ENCODE results near the gene CSNK1G3.

DNA sequence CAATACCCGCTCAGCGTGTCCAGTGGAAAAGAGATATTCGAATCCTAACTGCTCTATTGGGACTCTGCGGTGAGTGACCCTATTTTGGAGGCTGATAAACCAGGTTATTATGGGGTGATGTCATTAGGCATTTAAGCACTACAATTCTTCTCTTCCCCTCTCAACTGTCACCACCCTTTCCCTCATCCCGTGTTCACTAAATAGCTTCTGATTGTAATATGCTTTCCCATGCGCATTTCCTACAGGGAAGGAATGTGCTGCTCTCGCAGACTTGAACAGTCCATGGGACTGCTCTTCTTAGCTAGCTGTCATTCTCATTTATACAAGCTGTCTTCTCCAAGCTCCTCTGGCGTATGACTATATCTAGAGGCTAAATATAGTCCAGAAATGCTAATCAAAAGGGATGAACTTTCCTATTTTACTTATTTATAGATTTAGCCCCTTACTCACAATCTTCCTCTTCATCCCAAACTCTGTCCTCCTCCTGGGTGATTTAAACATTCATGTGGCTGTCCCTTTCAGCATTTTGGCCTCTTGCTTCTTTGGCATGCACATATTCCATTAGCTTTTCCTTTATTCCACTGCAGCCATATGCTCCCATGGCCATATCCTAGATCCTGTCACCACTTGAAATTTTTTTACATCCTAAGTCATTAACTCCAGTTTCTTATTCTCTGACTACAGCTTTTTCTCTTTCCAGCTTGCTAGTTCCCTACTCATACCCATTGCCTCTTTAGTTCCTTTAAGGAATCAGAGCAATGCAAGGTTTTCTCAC, 39.6 kb upstream of the CSNK1G3 start:
- TF ChIP-seq, protein P1, sequence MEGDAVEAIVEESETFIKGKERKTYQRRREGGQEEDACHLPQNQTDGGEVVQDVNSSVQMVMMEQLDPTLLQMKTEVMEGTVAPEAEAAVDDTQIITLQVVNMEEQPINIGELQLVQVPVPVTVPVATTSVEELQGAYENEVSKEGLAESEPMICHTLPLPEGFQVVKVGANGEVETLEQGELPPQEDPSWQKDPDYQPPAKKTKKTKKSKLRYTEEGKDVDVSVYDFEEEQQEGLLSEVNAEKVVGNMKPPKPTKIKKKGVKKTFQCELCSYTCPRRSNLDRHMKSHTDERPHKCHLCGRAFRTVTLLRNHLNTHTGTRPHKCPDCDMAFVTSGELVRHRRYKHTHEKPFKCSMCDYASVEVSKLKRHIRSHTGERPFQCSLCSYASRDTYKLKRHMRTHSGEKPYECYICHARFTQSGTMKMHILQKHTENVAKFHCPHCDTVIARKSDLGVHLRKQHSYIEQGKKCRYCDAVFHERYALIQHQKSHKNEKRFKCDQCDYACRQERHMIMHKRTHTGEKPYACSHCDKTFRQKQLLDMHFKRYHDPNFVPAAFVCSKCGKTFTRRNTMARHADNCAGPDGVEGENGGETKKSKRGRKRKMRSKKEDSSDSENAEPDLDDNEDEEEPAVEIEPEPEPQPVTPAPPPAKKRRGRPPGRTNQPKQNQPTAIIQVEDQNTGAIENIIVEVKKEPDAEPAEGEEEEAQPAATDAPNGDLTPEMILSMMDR (IDR thresholded peaks at IDR 0.05): no peak
- TF ChIP-seq POLR2A (IDR thresholded peaks at IDR 0.05): no peak
